IMR-90 (cell line): Measurements from ENCODE around the gene NUDT6. TPM values are rescaled to one million over a fixed set of nuclear protein-coding genes. Genes with fewer than 3 reads are reported as not detected.

Experiments
- ATAC-seq: fragments of 200-7000 bp; cut with Tn5 transposase; 2 replicates; pipeline ENCODE4 v1.9.1; 2020; ENCODE audit warnings: low read depth, mild to moderate bottlenecking, moderate library complexity
- BruUV-seq: library from RNA; stranded (reverse); fragments of 400-500 nt; replicated peaks from 2 replicates; lab custom pipeline; 2021; lab: Mats Ljungman, UMichigan
- CTCF ChIA-PET: fragments of 300-600 bp; formaldehyde crosslinking; extraction: SDS; loops from one replicate; lab custom pipeline; 2021; ENCODE audit warnings: antibody characterized with exemption; lab: Yijun Ruan, JAX
- POLR2A ChIA-PET: fragments of 300-600 bp; sonication (Branson Sonifier 250); formaldehyde crosslinking; loops from one replicate; lab custom pipeline; 2022; ENCODE audit warnings: antibody characterized with exemption; ENCODE audit not compliant: unreplicated experiment; lab: Charles Lee
- DNase-seq: peaks from one replicate; pipeline ENCODE4 v3.0.0; 2013
- H2AFZ ChIP-seq: replicated peaks from 2 replicates; pipeline ENCODE3; 2013; ENCODE audit warnings: low read length, mild to moderate bottlenecking; ENCODE audit not compliant: poor library complexity
- H2AK5ac ChIP-seq: 2 replicates; pipeline ENCODE4 v1.6.1; 2013; ENCODE audit warnings: low read depth, low read length, inconsistent platforms
- H2AK9ac ChIP-seq: replicated peaks from 2 replicates; pipeline ENCODE3; 2013; ENCODE audit warnings: mild to moderate bottlenecking, low read depth, low read length, moderate library complexity; ENCODE audit not compliant: poor library complexity
- H2BK120ac ChIP-seq: 2 replicates; pipeline ENCODE4 v1.6.1; 2013; ENCODE audit warnings: low read depth, low read length, inconsistent platforms
- H2BK15ac ChIP-seq: 3 replicates; pipeline ENCODE4 v1.6.1; 2013; ENCODE audit warnings: low read depth, low read length, inconsistent platforms
- H2BK20ac ChIP-seq: 2 replicates; pipeline ENCODE4 v1.6.1; 2013; ENCODE audit warnings: low read depth, mild to moderate bottlenecking, inconsistent platforms, low read length, moderate library complexity
- H2BK5ac ChIP-seq: 2 replicates; pipeline ENCODE4 v1.6.1; 2013; ENCODE audit warnings: mild to moderate bottlenecking, low read depth, low read length, inconsistent platforms; ENCODE audit not compliant: poor library complexity, severe bottlenecking
- H3K14ac ChIP-seq: replicated peaks from 2 replicates; pipeline ENCODE4 v1.6.1; 2013; ENCODE audit warnings: low read depth, low read length, inconsistent platforms
- H3K18ac ChIP-seq: 2 replicates; pipeline ENCODE4 v1.6.1; 2013; ENCODE audit warnings: low read depth, low read length, control low read depth
- H3K23ac ChIP-seq: 2 replicates; pipeline ENCODE4 v1.6.1; 2013; ENCODE audit warnings: low read depth, low read length, inconsistent platforms
- H3K27ac ChIP-seq: 2 replicates; pipeline ENCODE4 v1.5.1; 2013; ENCODE audit warnings: mild to moderate bottlenecking, control low read depth, low read length; ENCODE audit not compliant: insufficient read depth
- H3K27me3 ChIP-seq: 2 replicates; pipeline ENCODE4 v1.6.1; 2013; ENCODE audit warnings: low read length; ENCODE audit not compliant: control insufficient read depth, insufficient read depth
- H3K36me3 ChIP-seq: 2 replicates; pipeline ENCODE4 v1.6.1; 2013; ENCODE audit warnings: low read length, mixed read lengths; ENCODE audit not compliant: control insufficient read depth, insufficient read depth
- H3K4ac ChIP-seq: 2 replicates; pipeline ENCODE4 v1.6.1; 2013; ENCODE audit warnings: low read depth, low read length, inconsistent platforms
- H3K4me1 ChIP-seq: 2 replicates; pipeline ENCODE4 v1.6.1; 2013; ENCODE audit warnings: low read length, mixed read lengths; ENCODE audit not compliant: control insufficient read depth, insufficient read depth
- H3K4me2 ChIP-seq: 2 replicates; pipeline ENCODE4 v1.6.1; 2013; ENCODE audit warnings: low read depth, mild to moderate bottlenecking, control low read depth, low read length, moderate library complexity
- H3K4me3 ChIP-seq: 2 replicates; pipeline ENCODE4 v1.5.1; 2013; ENCODE audit warnings: low read depth, mild to moderate bottlenecking, control low read depth, low read length, moderate library complexity; ENCODE audit not compliant: insufficient read depth
- H3K56ac ChIP-seq: 2 replicates; pipeline ENCODE4 v1.6.1; 2013; ENCODE audit warnings: low read length, inconsistent platforms; ENCODE audit not compliant: insufficient read depth; ENCODE audit errors: extremely low read depth
- H3K79me1 ChIP-seq, 2 experiments: 2 replicates each; pipeline ENCODE4 v1.6.1; 2013; ENCODE audit warnings: low read length in 2 of 2, inconsistent platforms in 1 of 2, low read depth in 1 of 2
- H3K9ac ChIP-seq: 2 replicates; pipeline ENCODE4 v1.6.1; 2013; ENCODE audit warnings: low read depth, low read length, control low read depth
- H3K9me1 ChIP-seq: 2 replicates; pipeline ENCODE4 v1.6.1; 2013; ENCODE audit warnings: low read length, inconsistent platforms; ENCODE audit not compliant: insufficient read depth
- H3K9me3 ChIP-seq: 2 replicates; pipeline ENCODE4 v1.6.1; 2013; ENCODE audit warnings: low read length; ENCODE audit not compliant: control insufficient read depth, insufficient read depth
- H4K20me1 ChIP-seq: 2 replicates; pipeline ENCODE4 v1.6.1; 2013; ENCODE audit warnings: low read length, inconsistent platforms; ENCODE audit not compliant: insufficient read depth
- H4K5ac ChIP-seq: 2 replicates; pipeline ENCODE4 v1.6.1; 2013; ENCODE audit warnings: mild to moderate bottlenecking, low read depth, low read length, control low read depth
- H4K8ac ChIP-seq, 2 experiments: 2 replicates each; pipeline ENCODE4 v1.6.1; 2013; ENCODE audit warnings: low read depth in 2 of 2, low read length in 2 of 2, control low read depth in 1 of 2, inconsistent platforms in 1 of 2
- H4K91ac ChIP-seq: 2 replicates; pipeline ENCODE4 v1.6.1; 2013; ENCODE audit warnings: low read depth, low read length, inconsistent platforms; ENCODE audit not compliant: insufficient read depth
- CTCF ChIP-seq: conservative IDR thresholded peaks from 2 replicates; pipeline ENCODE4 v1.5.1; 2012; ENCODE audit warnings: mild to moderate bottlenecking, low read depth, low read length, improper control_type of control experiment
- FOS ChIP-seq: fragments of 150-350 bp; IDR thresholded peaks from 2 replicates; pipeline ENCODE4 v1.6.1; 2016; ENCODE audit warnings: low read depth, low read length
- MAFK ChIP-seq: IDR thresholded peaks from 2 replicates; pipeline ENCODE4 v1.6.1; 2012; ENCODE audit warnings: low read depth, low read length, improper control_type of control experiment
- MAZ ChIP-seq: IDR thresholded peaks from 2 replicates; pipeline ENCODE4 v1.6.1; 2012; ENCODE audit warnings: low read depth, mild to moderate bottlenecking, low read length, improper control_type of control experiment, moderate library complexity, borderline replicate concordance
- NFE2L2 ChIP-seq: fragments of 150-350 bp; IDR thresholded peaks from 2 replicates; pipeline ENCODE4 v1.6.1; 2016; ENCODE audit warnings: low read depth, mild to moderate bottlenecking, low read length
- POLR2A ChIP-seq: IDR thresholded peaks from 2 replicates; pipeline ENCODE4 v1.6.1; 2012; ENCODE audit warnings: mild to moderate bottlenecking, low read depth, low read length
- RAD21 ChIP-seq: IDR thresholded peaks from 2 replicates; pipeline ENCODE4 v1.6.1; 2012; ENCODE audit warnings: low read length, improper control_type of control experiment
- SMC3 ChIP-seq: fragments of 150-350 bp; IDR thresholded peaks from 2 replicates; pipeline ENCODE4 v1.6.1; 2016; ENCODE audit warnings: low read depth, mild to moderate bottlenecking, antibody characterized with exemption, low read length, moderate library complexity
- USF2 ChIP-seq: fragments of 150-350 bp; IDR thresholded peaks from 2 replicates; pipeline ENCODE4 v1.6.1; 2017; ENCODE audit warnings: mild to moderate bottlenecking, antibody characterized with exemption, low read length, low read depth
- WGBS, 2 experiments: methylation state at CpG; one replicate each; pipeline versions ENCODE4 v1.1.5 to v1.1.7; 2013; ENCODE audit warnings: missing lambda C conversion rate in 2 of 2; ENCODE audit not compliant: insufficient read length in 1 of 2; ENCODE audit errors: extremely low coverage in 2 of 2; 5-methylcytosine and 5-hydroxymethylcytosine counted together
- dilution Hi-C: fragments of 300-500 bp; cut with HindIII; formaldehyde crosslinking; loops from one replicate; pipeline ENCODE4 v1.14.3; 2018; ENCODE audit warnings: low sequenced_read_pairs; ENCODE audit not compliant: unreplicated experiment
- in situ Hi-C: fragments of 300-500 bp; cut with MboI; formaldehyde crosslinking; loops from 3 replicates; pipeline ENCODE4 v1.14.3; 2019; ENCODE audit warnings: low sequenced_read_pairs, inconsistent platforms, mixed read lengths
- intact Hi-C: fragments of 100-400 bp; cut with micrococcal nuclease; formaldehyde crosslinking; loops from 2 replicates; pipeline ENCODE4 v1.10.0; 2022
- polyA plus RNA-seq, 3 experiments: library from polyadenylated mRNA; depleted of rRNA; stranded (reverse); fragments of >200 nt; gene quantifications; 2 replicates each; pipeline ENCODE4 v1.2.3, GENCODE V29; 2012; ENCODE audit warnings: low replicate concordance in 1 of 3
- total RNA-seq: library from RNA; depleted of rRNA; stranded (reverse); fragments of >200 nt; gene quantifications from 2 replicates; pipeline ENCODE4 v1.2.3, GENCODE V29; 2012

Gene NUDT6
- total and polyA plus RNA-seq, 2 of the 4 experiments (the other 2 are of a cell fraction), result 2.7 to 4.8 TPM

- POLR2A ChIA-PET, result no interaction called here
Observed at GRCh38 chr4:122917731-122918130, 4.7 kb downstream of the NUDT6 start.

More at GRCh38 chr4:122917731-122918130, 4.7 kb downstream of the NUDT6 start:
- no peaks in the 10 kb centered on the region; the same call in 1 of the 2 replicates for H3K36me3 ChIP-seq
- H2AK9ac ChIP-seq, result no peak overlapping the region
- H3K18ac ChIP-seq, result no peak overlapping the region
- H2BK20ac ChIP-seq, result peak overlapping the region; percentile 44; the same call in 1 of the 2 replicates
- no peak overlapping the region for H3K4me3 ChIP-seq
- no peaks in the 10 kb centered on the region for H3K27me3 ChIP-seq
- H3K4me2 ChIP-seq, result no peak overlapping the region
- TF ChIP-seq RAD21 (no peak), MAFK (no peak), FOS (no peak), MAZ (no peak), CTCF (no peak), NFE2L2 (no peak), SMC3 (no peak), USF2 (no peak), POLR2A (no peak)
- no peak overlapping the region for H4K91ac ChIP-seq
- no peaks in the 10 kb centered on the region for H3K9me3 ChIP-seq
- H3K56ac ChIP-seq, result no peak overlapping the region
- intact Hi-C loops, result no loop called here
- no peak overlapping the region for H4K8ac ChIP-seq
- H2AK5ac ChIP-seq, result no peak overlapping the region
- H4K20me1 ChIP-seq, result no peaks in the 10 kb centered on the region
- peaks cover 9% of the 10 kb centered on the region for H3K9me1 ChIP-seq
- H3K23ac ChIP-seq, result no peak overlapping the region
- no TSS peak for BruUV-seq
- H2BK5ac ChIP-seq, result no peak overlapping the region
- in situ Hi-C loops, result loop anchor here (25.0 kb wide), 1 partner anchor 605 kb away; no protein-coding TSS in a partner anchor
- H2AFZ ChIP-seq, result no peak overlapping the region
- H4K5ac ChIP-seq, result no peak overlapping the region
- WGBS, 2 experiments, result no CpG with 5 or more reads among the region's 5 CpGs
- dilution Hi-C loops, result loop anchor here (25.0 kb wide), 2 partner anchors 155 to 305 kb away; partner anchors contain the start of gene IL21
- peaks cover 9% of the 10 kb centered on the region for H3K4me1 ChIP-seq
- H2BK15ac ChIP-seq, result no peak overlapping the region
- CTCF ChIA-PET, result no interaction called here
- no peak overlapping the region; the same call in 1 of the 2 replicates for H3K4ac ChIP-seq
- H3K9ac ChIP-seq, result no peak overlapping the region
- DNase-seq (peak; percentile 28), ATAC-seq (no peak)
- peaks cover 7 to 26% of the 10 kb centered on the region in 2 experiments for H3K79me1 ChIP-seq
- H3K27ac ChIP-seq, result no peak overlapping the region
- H3K14ac ChIP-seq, result no peak overlapping the region
- no peak overlapping the region for H2BK120ac ChIP-seq
